Thymus (tissue), 11 donors: ENCODE measurements around the gene CNDP1. TPM values are rescaled to one million over a fixed set of nuclear protein-coding genes. Genes with fewer than 3 reads are reported as not detected.
A peak's percentile ranks its signal among the peaks of the same experiment; 100 is the strongest.

ENCODE experiments used
- DNase-seq, 9 donors: peaks; one replicate each; pipeline ENCODE4 v3.0.0-alpha.2; 2013; ENCODE audit warnings: low spot score in 9 of 9, low read depth in 6 of 9, missing footprints in 1 of 9
- H3K27ac ChIP-seq, 2 donors: one replicate each; pipeline ENCODE4 v1.5.1; 2013; ENCODE audit warnings: control low read depth in 1 of 2, low read depth in 1 of 2, low read length in 1 of 2, mild to moderate bottlenecking in 1 of 2, moderate library complexity in 1 of 2
- H3K27me3 ChIP-seq, 2 donors: one replicate each; pipeline ENCODE4 v1.5.1; 2013; ENCODE audit warnings: low read length in 1 of 2; ENCODE audit not compliant: control insufficient read depth in 2 of 2, insufficient read depth in 1 of 2
- H3K36me3 ChIP-seq, 2 donors: one replicate each; pipeline ENCODE4 v1.5.1; 2013; ENCODE audit warnings: low read length in 1 of 2, mild to moderate bottlenecking in 1 of 2, moderate library complexity in 1 of 2; ENCODE audit not compliant: control insufficient read depth in 2 of 2, insufficient read depth in 2 of 2
- H3K4me1 ChIP-seq, 2 donors: one replicate each; pipeline ENCODE4 v1.5.1; 2013; ENCODE audit warnings: low read length in 2 of 2; ENCODE audit not compliant: control insufficient read depth in 2 of 2, insufficient read depth in 2 of 2
- H3K4me3 ChIP-seq, 2 donors: one replicate each; pipeline ENCODE4 v1.5.1; 2013; ENCODE audit warnings: low read length in 2 of 2, control low read depth in 1 of 2, mild to moderate bottlenecking in 1 of 2
- H3K9me3 ChIP-seq, 2 donors: one replicate each; pipeline ENCODE4 v1.5.1; 2013; ENCODE audit warnings: low read length in 1 of 2, mild to moderate bottlenecking in 1 of 2; ENCODE audit not compliant: control insufficient read depth in 2 of 2, insufficient read depth in 1 of 2
- WGBS: extraction: QIAGEN DNeasy Blood & Tissue Kit; methylation state at CpG from one replicate; pipeline ENCODE4 v1.1.7; 2013; 5-methylcytosine and 5-hydroxymethylcytosine counted together
- polyA plus RNA-seq: library from polyadenylated mRNA; stranded (reverse); fragments of 200-250 nt; gene quantifications from one replicate; pipeline ENCODE4 v1.2.3, GENCODE V29; 2013
- total RNA-seq: library from RNA; stranded (reverse); fragments of 120-200 nt; gene quantifications from one replicate; pipeline ENCODE4 v1.2.4, GENCODE V29; 2013
- donor health status: healthy.

The CNDP1 gene
- total and polyA plus RNA-seq, 2 donors: 0.09 to 0.64 TPM

DNA sequence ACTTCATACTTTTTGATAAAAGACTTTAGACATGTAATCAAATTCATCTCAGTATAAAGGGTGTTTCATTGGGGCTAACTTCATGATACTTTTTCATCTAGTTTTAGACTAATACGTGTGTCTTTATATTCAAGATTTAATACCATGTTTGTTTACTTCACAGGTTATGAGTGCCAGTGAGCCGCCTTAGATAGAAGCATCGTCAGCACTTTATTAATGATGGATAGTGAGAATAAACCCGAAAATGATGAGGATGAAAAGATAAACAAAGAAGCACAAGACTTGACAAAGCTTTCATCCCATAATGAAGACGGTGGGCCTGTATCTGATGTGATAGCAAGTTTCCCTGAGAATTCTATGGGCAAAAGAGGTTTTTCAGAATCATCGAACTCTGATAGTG is 96.5 kb downstream of the CNDP1 start:
- Histone ChIP-seq H3K36me3 (peaks cover 7 to 30% of the 10 kb centered on the region in 2 donors), H3K27ac (peak overlapping the region; percentile 83), H3K9me3 (no peaks in the 10 kb centered on the region), H3K27me3 (no peaks in the 10 kb centered on the region), H3K4me3 (no peak overlapping the region), H3K4me1 (peaks cover 21% of the 10 kb centered on the region in 2 donors)
- 90% methylated on average over 6 of the region's 6 CpGs for WGBS
- no peak for DNase-seq

GRCh38 chr18:74631212-74631611 is 96.9 kb downstream of the CNDP1 start:
- WGBS: 23% methylated on average over 2 of the region's 2 CpGs
- Histone ChIP-seq H3K9me3 (no peaks in the 10 kb centered on the region), H3K4me3 (peak overlapping the region; percentile 6 to 29), H3K36me3 (peaks cover 7 to 31% of the 10 kb centered on the region in 2 donors), H3K27ac (peak overlapping the region; percentile 83), H3K4me1 (peaks cover 21% of the 10 kb centered on the region in 2 donors), H3K27me3 (no peaks in the 10 kb centered on the region)
- no peak for DNase-seq

- Histone ChIP-seq H3K27me3 (no peaks in the 10 kb centered on the region), H3K36me3 (peaks cover 7 to 33% of the 10 kb centered on the region in 2 donors), H3K27ac (peak overlapping the region; percentile 83 to 91), H3K9me3 (no peaks in the 10 kb centered on the region), H3K4me3 (peak overlapping the region; percentile 6 to 29), H3K4me1 (peaks cover 21% of the 10 kb centered on the region in 2 donors)
- DNase-seq: peak; percentile 53 to 92 (median 75)
- 37% methylated on average over 13 of the region's 13 CpGs for WGBS
Measured at GRCh38 chr18:74631623-74632350, 97.5 kb downstream of the CNDP1 start.

- Histone ChIP-seq H3K9me3 (no peaks in the 10 kb centered on the region), H3K27ac (peak overlapping the region; percentile 83 to 91), H3K27me3 (no peaks in the 10 kb centered on the region), H3K4me3 (peak overlapping the region in 1 of 2 donors; percentile 29), H3K4me1 (peaks cover 21% of the 10 kb centered on the region in 2 donors), H3K36me3 (peaks cover 7 to 33% of the 10 kb centered on the region in 2 donors)
- WGBS: 61% methylated on average over 6 of the region's 6 CpGs
- no peak for DNase-seq
Measured at GRCh38 chr18:74632351-74632679, 98.0 kb downstream of the CNDP1 start.

GRCh38 chr18:74632856-74633255 is 98.6 kb downstream of the CNDP1 start:
- DNase-seq: no peak
- 90% methylated on average over 4 of the region's 4 CpGs for WGBS
- H3K4me1 ChIP-seq: peaks cover 21% of the 10 kb centered on the region in 2 donors
- H3K27me3 ChIP-seq: no peaks in the 10 kb centered on the region
- peak overlapping the region; percentile 83 to 91 for H3K27ac ChIP-seq
- peaks cover 7 to 33% of the 10 kb centered on the region in 2 donors for H3K36me3 ChIP-seq
- no peaks in the 10 kb centered on the region for H3K9me3 ChIP-seq
- H3K4me3 ChIP-seq: no peak overlapping the region

DNA sequence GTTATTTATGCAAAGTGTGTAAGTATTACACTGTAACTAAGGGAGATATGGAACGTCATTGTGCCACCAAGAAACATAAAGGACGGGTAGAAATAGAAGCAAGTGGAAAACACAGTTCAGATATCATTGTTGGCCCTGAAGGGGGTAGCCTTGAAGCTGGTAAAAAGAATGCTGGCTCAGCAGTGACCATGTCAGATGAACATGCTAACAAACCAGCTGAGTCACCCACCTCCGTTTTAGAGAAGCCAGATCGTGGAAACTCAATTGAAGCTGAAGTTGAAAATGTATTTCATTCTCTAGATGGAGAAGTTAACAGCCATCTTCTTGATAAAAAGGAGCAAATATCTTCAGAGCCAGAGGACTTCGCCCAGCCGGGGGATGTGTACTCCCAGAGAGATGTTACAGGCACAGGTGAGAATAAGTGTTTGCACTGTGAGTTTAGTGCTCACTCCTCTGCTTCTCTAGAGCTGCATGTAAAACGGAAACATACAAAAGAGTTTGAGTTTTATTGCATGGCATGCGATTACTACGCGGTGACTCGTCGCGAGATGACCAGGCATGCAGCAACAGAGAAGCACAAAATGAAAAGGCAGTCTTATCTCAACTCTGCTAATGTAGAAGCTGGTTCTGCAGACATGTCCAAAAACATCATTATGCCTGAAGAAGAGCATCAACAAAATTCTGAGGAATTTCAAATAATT is 99.5 kb downstream of the CNDP1 start:
- H3K36me3 ChIP-seq: peaks cover 7 to 33% of the 10 kb centered on the region in 2 donors
- no peak for DNase-seq
- 94% methylated on average over 13 of the region's 13 CpGs for WGBS

GRCh38 chr18:74635224-74635975 is 101.1 kb downstream of the CNDP1 start:
- 93% methylated on average over 15 of the region's 15 CpGs for WGBS
- no peaks in the 10 kb centered on the region for H3K27me3 ChIP-seq
- peaks cover 17 to 21% of the 10 kb centered on the region in 2 donors for H3K4me1 ChIP-seq
- H3K27ac ChIP-seq: no peak overlapping the region
- no peak for DNase-seq
- no peaks in the 10 kb centered on the region for H3K9me3 ChIP-seq
- no peak overlapping the region for H3K4me3 ChIP-seq
- H3K36me3 ChIP-seq: peaks cover 7 to 33% of the 10 kb centered on the region in 2 donors

More for the DNA sequence above, 99.5 kb downstream of the CNDP1 start:
- Histone ChIP-seq H3K4me3 (no peak overlapping the region), H3K27ac (no peak overlapping the region), H3K9me3 (no peaks in the 10 kb centered on the region), H3K4me1 (peaks cover 21% of the 10 kb centered on the region in 2 donors), H3K27me3 (no peaks in the 10 kb centered on the region)
